Testis (tissue), 3 donors: ENCODE data around the gene GPI. TPM values are rescaled to one million over a fixed set of nuclear protein-coding genes. Genes with fewer than 3 reads are reported as not detected.

Source experiments
- DNase-seq: peaks from one replicate; pipeline ENCODE4 v3.0.0-alpha.2; 2019
- H3K27ac ChIP-seq, 2 donors: fragments of 200-600 bp; sonication (generic); one replicate each; pipeline ENCODE4 v1.5.1; 2019
- H3K27me3 ChIP-seq: fragments of 200-600 bp; sonication (generic); one replicate; pipeline ENCODE4 v1.5.1; 2019
- H3K36me3 ChIP-seq: fragments of 200-600 bp; sonication (generic); one replicate; pipeline ENCODE4 v1.5.1; 2017; ENCODE audit warnings: low read depth; ENCODE audit errors: missing control alignments
- H3K4me1 ChIP-seq: fragments of 200-600 bp; sonication (generic); one replicate; pipeline ENCODE4 v1.5.1; 2019
- H3K4me3 ChIP-seq, 2 donors: fragments of 200-600 bp; sonication (generic); one replicate each; pipeline ENCODE4 v1.5.1; 2017 to 2019
- H3K9me3 ChIP-seq: fragments of 200-600 bp; sonication (generic); one replicate; pipeline ENCODE4 v1.5.1; 2017
- CTCF ChIP-seq, 3 experiments: fragments of 450-650 bp in 2 of 3; fragments of 200-600 bp in 1 of 3; sonication (generic) in 1 of 3; IDR thresholded peaks; one replicate each; pipeline ENCODE4 v1.5.1; 2016 to 2019; ENCODE audit warnings: antibody characterized with exemption in 3 of 3, mild to moderate bottlenecking in 2 of 3, moderate library complexity in 1 of 3
- POLR2A ChIP-seq: fragments of 450-650 bp; IDR thresholded peaks from one replicate; pipeline ENCODE4 v1.6.1; 2017; ENCODE audit warnings: antibody characterized with exemption, mild to moderate bottlenecking, moderate library complexity
- WGBS, 2 donors: methylation state at CpG; one replicate each; pipeline ENCODE4 v1.1.5; 2018; 5-methylcytosine and 5-hydroxymethylcytosine counted together
- intact Hi-C: fragments of 100-400 bp; cut with DNase I; formaldehyde crosslinking; loops from one replicate; pipeline ENCODE4 v1.15.1; 2023; ENCODE audit warnings: low total_unique reads
- polyA plus RNA-seq: library from polyadenylated mRNA; stranded (reverse); fragments of 350-450 nt; fragmentation: Illumina TruSeq; extraction: RNeasy Lipid Tissue Mini Kit (QIAGEN cat#74804); gene quantifications from one replicate; pipeline ENCODE4 v1.2.3, GENCODE V29; 2014; ENCODE audit warnings: low read depth, low replicate concordance; ENCODE audit not compliant: insufficient read depth
- total RNA-seq, 2 donors: library from RNA; depleted of rRNA; stranded (reverse); fragments of >200 nt; gene quantifications; one replicate each; pipeline ENCODE4 v1.2.3, GENCODE V29; 2016

The GPI gene
- total and polyA plus RNA-seq, 3 donors from 2014 or later = 109 to 198 (median 198) TPM

DNA sequence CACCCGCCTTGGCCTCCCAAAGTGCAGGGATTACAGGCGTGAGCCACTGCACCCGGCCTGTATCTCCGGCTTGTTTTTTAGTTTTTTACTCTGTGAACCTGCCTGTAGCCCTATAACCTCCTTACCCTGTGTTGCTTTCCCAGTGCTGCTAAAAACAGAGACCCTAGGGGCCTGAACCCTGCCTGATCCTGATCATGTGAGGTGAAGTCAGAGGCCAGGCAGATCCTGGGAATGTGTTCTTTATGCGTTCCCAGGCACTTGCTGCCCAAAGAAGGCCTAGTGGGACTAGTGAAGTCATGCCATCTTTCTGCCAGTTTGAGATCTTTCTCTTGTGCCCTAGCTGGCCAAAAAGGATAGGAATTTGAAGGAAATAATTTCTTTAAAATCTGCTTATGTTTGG lies 67.8 kb downstream of the GPI start:
- Histone ChIP-seq H3K4me3 (no peak overlapping the region), H3K27ac (peak overlapping the region; percentile 33 to 75), H3K9me3 (no peaks in the 10 kb centered on the region), H3K36me3 (no peaks in the 10 kb centered on the region), H3K4me1 (peaks cover 25% of the 10 kb centered on the region), H3K27me3 (no peaks in the 10 kb centered on the region)
- intact Hi-C loops = no loop called here
- peak; percentile 49 for DNase-seq
- no peak for TF ChIP-seq CTCF (IDR thresholded peaks at IDR 0.05)
- 56 to 66% methylated on average over 5 of the region's 5 CpGs for WGBS, 2 donors

GRCh38 chr19:34436716-34437115 lies 71.7 kb downstream of the GPI start:
- no peak overlapping the region for H3K27ac ChIP-seq
- no peaks in the 10 kb centered on the region for H3K27me3 ChIP-seq
- intact Hi-C loops = no loop called here
- peaks cover 5% of the 10 kb centered on the region for H3K4me1 ChIP-seq
- no peak for DNase-seq
- 55 to 67% methylated on average over 3 of the region's 3 CpGs for WGBS, 2 donors
- no peaks in the 10 kb centered on the region for H3K36me3 ChIP-seq
- TF ChIP-seq POLR2A (no peak), CTCF (IDR thresholded peaks at IDR 0.05) (no peak)
- H3K9me3 ChIP-seq = no peaks in the 10 kb centered on the region
- H3K4me3 ChIP-seq = no peak overlapping the region

DNA sequence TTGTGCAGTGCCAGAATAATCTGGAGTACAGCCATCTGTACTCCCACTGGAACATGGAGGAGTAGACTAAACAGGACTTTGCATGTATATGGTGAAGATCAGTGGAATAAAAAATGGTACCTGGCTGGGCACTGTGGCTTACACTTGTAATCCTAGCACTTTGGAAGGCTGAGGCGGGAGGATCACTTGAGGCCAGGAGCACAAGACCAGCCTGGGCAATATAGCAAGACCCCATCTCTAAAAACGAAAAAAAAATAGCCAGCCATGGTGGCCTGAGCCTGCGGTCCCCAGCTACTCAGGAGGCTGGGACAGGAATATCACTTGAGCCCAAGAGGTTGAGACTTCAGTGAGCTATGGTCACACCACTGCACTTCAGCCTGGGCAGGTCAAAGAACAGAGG lies 83.2 kb downstream of the GPI start:
- Histone ChIP-seq H3K4me1 (no peaks in the 10 kb centered on the region), H3K4me3 (no peak overlapping the region), H3K36me3 (no peaks in the 10 kb centered on the region), H3K27me3 (no peaks in the 10 kb centered on the region), H3K27ac (no peak overlapping the region), H3K9me3 (no peaks in the 10 kb centered on the region)
- TF ChIP-seq CTCF (IDR thresholded peaks at IDR 0.05) (no peak), POLR2A (no peak)
- DNase-seq = no peak
- 92 to 100% methylated on average over 3 of the region's 3 CpGs for WGBS, 2 donors
- intact Hi-C loops = no loop called here

Other genes with a start within 250 kb of the GPI start
- gene LSM14A, start 192.7 kb upstream of the GPI start, total RNA-seq = 100 to 1,000 TPM; 174 to 192 TPM
- 122 TPM for gene LSM14A, start 192.7 kb upstream of the GPI start, polyA plus RNA-seq
- gene GARRE1, start 110.6 kb upstream of the GPI start, total RNA-seq = 10 to 100 TPM; 33.7 to 38.4 TPM
- gene GARRE1, start 110.6 kb upstream of the GPI start, polyA plus RNA-seq = 21.1 TPM
- 10 to 100 TPM; 33.8 to 35.1 TPM for gene PDCD2L, start 39.2 kb downstream of the GPI start, total RNA-seq
- 29.0 TPM for gene PDCD2L, start 39.2 kb downstream of the GPI start, polyA plus RNA-seq
- gene UBA2, start 63.2 kb downstream of the GPI start, total RNA-seq = 100 to 1,000 TPM; 181 to 184 TPM
- 213 TPM for gene UBA2, start 63.2 kb downstream of the GPI start, polyA plus RNA-seq
- 10 to 100 TPM; 25.6 to 41.3 TPM for gene WTIP, start 116.6 kb downstream of the GPI start, total RNA-seq
- gene WTIP, start 116.6 kb downstream of the GPI start, polyA plus RNA-seq = 22.8 TPM